ENCODE data around the gene HLA-DPB1. TPM values are rescaled to one million over a fixed set of nuclear protein-coding genes. Genes with fewer than 3 reads are reported as not detected.

Gene HLA-DPB1
- total RNA-seq, 2 experiments from 2014 or later, result 43.4 to 44.7 TPM

DNA sequence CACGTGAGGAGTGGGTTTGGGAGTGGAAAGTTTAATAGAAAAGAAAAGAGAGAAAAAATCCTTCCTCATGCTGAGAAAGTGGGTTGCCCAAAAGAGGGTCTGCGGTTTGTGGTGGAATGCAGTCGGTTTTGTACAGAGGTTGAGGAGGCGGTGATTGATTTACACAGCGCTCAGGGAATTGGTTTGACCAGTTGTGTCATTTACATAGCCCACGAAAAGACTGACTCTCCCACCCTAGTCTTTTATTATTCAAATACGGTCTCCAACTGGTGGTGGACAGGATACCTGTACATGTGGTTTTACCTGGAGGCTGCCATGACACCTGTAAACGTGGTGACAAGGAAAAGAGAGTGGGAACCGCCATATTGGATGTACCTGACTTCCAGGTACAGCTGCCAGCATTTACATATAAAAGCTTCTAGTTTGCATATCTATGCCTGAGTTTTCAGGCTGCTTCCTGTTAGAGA lies 42.1 kb downstream of the HLA-DPB1 start:
- no peak for ATAC-seq (ENCODE audit: low read depth)
- Mint-ChIP-seq H3K4me1 (peaks cover 19% of the 10 kb centered on the region), H3K4me3 (no peak overlapping the region), H3K9me3 (no peaks in the 10 kb centered on the region), H3K27ac (no peak overlapping the region), H3K27me3 (peaks cover 65% of the 10 kb centered on the region), H3K36me3 (no peaks in the 10 kb centered on the region)
- no peak for DNase-seq
- POLR2A ChIA-PET, result no interaction called here

DNA sequence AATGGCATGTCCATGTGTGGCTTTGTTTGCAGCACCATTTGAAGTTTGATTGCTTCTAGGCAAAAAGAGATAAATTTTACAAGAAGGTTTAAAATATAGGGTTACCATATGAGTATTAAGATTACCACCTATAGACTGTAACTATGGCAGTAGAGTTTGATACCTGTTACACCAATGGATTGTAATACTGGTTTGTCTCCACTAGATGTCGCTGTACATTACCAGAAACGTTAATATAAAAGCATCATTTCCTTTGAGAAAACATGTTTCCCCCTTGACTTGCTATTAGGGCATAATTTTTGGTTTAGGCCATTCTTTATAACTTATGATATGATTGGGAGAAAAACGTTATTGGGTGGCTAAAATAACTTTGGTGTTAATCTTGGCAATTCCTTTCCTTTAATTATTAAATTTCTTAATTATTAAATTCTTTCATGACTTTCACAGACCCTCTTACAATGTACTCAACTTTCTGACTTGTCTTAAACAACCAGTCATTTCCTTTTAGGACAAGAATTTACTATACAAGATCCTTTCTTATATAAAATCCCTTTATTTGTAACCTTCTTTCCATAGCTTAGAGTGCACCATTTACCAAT lies 42.8 kb downstream of the HLA-DPB1 start:
- Mint-ChIP-seq H3K36me3 (no peaks in the 10 kb centered on the region), H3K4me3 (no peak overlapping the region), H3K4me1 (peaks cover 18% of the 10 kb centered on the region), H3K27ac (no peak overlapping the region), H3K9me3 (no peaks in the 10 kb centered on the region), H3K27me3 (peaks cover 64% of the 10 kb centered on the region)
- DNase-seq (no peak), ATAC-seq (ENCODE audit: low read depth) (no peak)
- POLR2A ChIA-PET, result no interaction called here

DNA sequence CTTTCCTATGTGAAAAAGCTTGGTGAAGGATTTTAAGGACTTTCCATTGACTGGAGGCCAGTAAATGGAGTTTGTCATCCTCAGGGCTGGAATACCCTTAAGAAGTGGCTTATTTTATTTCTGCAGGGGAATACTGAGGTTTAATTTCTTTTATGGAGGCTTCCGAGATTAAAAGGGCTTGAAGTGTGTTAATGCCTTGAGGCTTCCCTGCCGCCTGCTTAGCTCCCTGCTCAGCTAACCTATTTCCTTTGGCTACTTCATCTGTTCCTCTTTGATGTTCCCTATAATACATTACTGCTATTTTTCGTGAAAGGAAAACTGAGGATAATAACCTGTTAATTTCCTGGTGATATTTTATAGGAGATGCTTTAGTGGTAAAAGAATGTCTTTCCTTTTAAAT lies 44.2 kb downstream of the HLA-DPB1 start:
- DNase-seq, result no peak
- Mint-ChIP-seq H3K4me1 (peaks cover 13% of the 10 kb centered on the region), H3K27ac (no peak overlapping the region), H3K36me3 (peaks cover 1% of the 10 kb centered on the region), H3K4me3 (no peak overlapping the region), H3K27me3 (peaks cover 50% of the 10 kb centered on the region), H3K9me3 (peaks cover 2% of the 10 kb centered on the region)
- no peak for ATAC-seq (ENCODE audit: low read depth)
- POLR2A ChIA-PET, result no interaction called here

DNA sequence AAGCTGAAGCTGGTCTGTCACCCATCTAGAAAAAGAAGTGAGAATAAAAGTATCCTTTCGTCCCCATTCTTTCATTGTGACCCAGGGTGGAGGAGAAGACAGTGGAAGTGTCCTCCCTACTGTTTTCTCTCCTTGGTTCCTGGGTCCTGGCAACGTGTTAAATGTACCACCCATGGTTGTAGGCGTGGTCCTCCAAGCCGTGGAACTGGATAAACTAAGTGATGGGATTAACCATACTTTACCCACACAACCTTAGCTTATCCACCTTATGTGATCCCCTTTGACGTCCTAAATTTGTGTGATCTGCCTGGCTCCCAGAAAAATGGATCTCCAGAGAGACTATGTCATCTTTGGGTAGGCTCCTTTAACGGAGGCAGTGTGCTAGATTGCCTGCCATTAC lies 47.4 kb downstream of the HLA-DPB1 start:
- POLR2A ChIA-PET, result no interaction called here
- no peak for ATAC-seq (ENCODE audit: low read depth)
- Mint-ChIP-seq H3K4me3 (no peak overlapping the region), H3K27me3 (peaks cover 32% of the 10 kb centered on the region), H3K36me3 (peaks cover 1% of the 10 kb centered on the region), H3K27ac (no peak overlapping the region), H3K4me1 (peaks cover 2% of the 10 kb centered on the region), H3K9me3 (peaks cover 2% of the 10 kb centered on the region)
- no peak for DNase-seq

DNA sequence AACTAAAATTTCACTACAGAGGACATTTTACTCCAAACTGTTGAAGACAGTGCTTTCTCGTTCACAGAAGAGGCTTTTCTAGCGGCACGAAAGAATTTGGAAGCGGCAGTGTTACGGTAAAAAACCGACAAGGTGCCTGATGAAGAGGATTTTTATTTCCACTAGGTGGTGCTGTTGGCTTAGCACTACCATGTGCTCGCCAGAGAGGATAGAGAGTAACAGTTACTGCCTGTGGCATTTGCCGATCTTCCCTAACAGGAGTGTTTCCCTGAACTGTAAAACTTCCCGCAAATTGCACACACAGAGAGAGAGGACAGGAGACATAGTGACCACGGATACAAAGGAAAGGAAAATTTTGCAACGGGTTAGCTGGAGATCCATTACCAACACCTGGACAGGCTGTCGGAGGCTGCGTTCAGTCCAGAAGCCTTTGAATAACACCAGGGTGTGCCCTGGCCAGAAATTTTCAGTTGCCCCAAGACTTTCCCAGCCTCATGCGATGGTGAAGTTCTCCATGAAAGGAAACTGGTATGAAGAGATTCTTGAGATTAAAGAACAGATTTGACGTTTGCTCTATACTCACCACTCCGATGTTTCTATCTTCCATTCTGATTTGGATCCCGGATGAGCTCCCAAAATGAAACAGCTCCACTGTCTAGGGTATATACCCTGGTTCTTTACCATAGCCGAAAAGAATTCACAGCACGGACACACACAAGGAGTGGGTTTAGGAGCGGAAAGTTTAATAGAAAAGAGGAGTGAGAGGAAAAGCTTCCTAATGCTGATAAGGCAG lies 48.1 kb downstream of the HLA-DPB1 start:
- Mint-ChIP-seq H3K36me3 (peaks cover 1% of the 10 kb centered on the region), H3K27me3 (peaks cover 31% of the 10 kb centered on the region), H3K9me3 (peaks cover 2% of the 10 kb centered on the region), H3K4me3 (no peak overlapping the region), H3K4me1 (peaks cover 5% of the 10 kb centered on the region), H3K27ac (no peak overlapping the region)
- no peak for DNase-seq
- no peak for ATAC-seq (ENCODE audit: low read depth)
- POLR2A ChIA-PET, result no interaction called here

DNA sequence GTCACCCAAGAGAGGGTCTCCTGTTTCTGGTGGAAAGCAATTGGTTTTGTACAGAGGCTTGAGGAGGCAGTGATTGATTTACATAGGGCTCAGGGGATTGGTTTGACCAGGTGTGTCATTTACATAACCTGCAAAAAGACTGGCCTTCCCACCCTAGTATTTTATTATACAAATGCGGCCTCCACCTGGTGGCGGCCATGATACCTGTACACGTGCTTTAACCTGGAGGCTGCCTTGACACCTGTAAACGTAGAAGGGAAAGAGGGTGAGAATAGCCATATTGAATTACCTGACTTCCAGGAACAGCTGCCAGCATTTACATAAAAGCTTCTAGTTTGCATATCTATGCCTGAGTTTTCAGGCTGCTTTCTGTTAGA lies 48.7 kb downstream of the HLA-DPB1 start:
- POLR2A ChIA-PET, result no interaction called here
- Mint-ChIP-seq H3K4me3 (no peak overlapping the region), H3K27ac (no peak overlapping the region), H3K36me3 (peaks cover 1% of the 10 kb centered on the region), H3K27me3 (peaks cover 27% of the 10 kb centered on the region), H3K4me1 (peaks cover 5% of the 10 kb centered on the region), H3K9me3 (peaks cover 2% of the 10 kb centered on the region)
- DNase-seq (no peak), ATAC-seq (ENCODE audit: low read depth) (no peak)

DNA sequence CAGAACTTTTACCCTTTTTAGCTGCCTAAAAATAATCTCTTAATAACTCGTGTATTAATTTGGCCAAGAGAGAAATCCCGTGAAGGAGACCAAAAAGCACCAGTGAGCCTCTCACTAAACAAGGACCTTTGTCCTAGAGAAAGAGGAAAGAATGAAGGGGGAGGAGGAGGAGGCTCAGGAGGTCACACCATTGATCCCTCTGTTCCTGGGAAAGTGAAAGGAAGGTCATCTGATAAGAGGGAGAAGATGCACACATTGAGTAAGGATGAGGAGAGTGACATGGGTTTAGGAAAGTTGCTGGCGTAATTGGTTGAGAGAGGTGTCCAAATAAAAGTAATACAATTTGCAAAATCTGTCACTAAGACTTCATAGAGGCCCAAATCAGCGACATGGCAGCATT lies 49.2 kb downstream of the HLA-DPB1 start:
- POLR2A ChIA-PET, result no interaction called here

DNA sequence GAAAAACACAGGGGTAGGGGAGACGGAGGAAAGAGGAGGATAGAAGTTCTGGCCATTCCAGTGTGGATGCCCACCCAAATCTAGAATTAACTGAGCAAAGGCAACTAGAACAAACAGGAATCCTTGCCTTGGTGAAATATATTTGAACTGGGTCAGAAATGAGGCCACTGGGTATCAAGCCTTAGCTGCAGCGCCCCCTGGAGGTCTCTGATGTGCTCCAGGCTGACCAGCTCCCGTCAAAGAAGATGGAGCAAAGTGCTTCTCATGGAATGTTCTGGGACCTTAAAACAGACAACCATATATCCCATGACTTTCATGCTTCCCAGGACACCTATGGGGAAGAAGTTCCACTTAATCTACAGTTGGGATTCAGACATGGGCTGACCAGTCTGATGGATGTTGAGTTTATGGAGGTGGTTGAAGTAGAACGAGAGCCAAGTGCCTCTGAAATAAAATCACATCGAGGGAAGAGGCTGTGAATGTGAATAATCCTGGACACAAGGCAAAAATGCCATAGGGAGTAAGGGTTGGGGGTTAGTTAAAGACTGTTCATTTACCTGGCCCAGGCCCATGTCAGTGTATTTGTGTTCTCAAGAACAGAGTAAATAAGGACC lies 50.4 kb downstream of the HLA-DPB1 start:
- DNase-seq (peak; percentile 72), ATAC-seq (ENCODE audit: low read depth) (no peak)
- H3K27ac Mint-ChIP-seq, result no peak overlapping the region
- H3K9me3 Mint-ChIP-seq, result peaks cover 2% of the 10 kb centered on the region
- peaks cover 1% of the 10 kb centered on the region for H3K36me3 Mint-ChIP-seq
- peaks cover 21% of the 10 kb centered on the region for H3K27me3 Mint-ChIP-seq
- POLR2A ChIA-PET, result no interaction called here
- peaks cover 5% of the 10 kb centered on the region for H3K4me1 Mint-ChIP-seq
- no peak overlapping the region for H3K4me3 Mint-ChIP-seq

More for the DNA sequence above, 49.2 kb downstream of the HLA-DPB1 start:
- peaks cover 5% of the 10 kb centered on the region for H3K4me1 Mint-ChIP-seq
- no peak overlapping the region for H3K4me3 Mint-ChIP-seq
- no peak for DNase-seq
- no peak overlapping the region for H3K27ac Mint-ChIP-seq
- no peak for ATAC-seq (ENCODE audit: low read depth)
- H3K36me3 Mint-ChIP-seq, result peaks cover 1% of the 10 kb centered on the region
- H3K27me3 Mint-ChIP-seq, result peaks cover 22% of the 10 kb centered on the region
- peaks cover 2% of the 10 kb centered on the region for H3K9me3 Mint-ChIP-seq

DNA sequence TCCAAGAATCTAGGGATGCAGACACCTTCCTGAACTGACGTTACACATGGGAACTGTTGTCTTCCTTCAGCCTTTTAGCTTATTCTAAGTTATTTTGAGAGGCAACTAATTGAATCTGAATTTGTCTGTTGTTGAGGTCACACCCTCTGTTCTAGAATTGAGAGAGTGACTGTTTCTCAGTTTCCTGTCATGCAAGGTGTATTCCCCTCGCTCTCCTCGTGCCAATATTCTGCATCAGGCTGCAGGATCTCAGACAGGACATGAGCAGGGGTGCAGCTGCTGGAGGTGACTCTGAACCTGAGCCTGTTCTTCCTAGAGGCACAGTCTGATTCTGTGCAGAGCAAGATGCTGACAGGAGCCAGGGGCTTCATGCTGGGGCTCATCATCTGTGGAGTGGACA lies 52.5 kb downstream of the HLA-DPB1 start:
- H3K4me1 Mint-ChIP-seq, result peaks cover 5% of the 10 kb centered on the region
- DNase-seq (no peak), ATAC-seq (ENCODE audit: low read depth) (no peak)
- H3K27ac Mint-ChIP-seq, result no peak overlapping the region
- no peak overlapping the region for H3K4me3 Mint-ChIP-seq
- H3K9me3 Mint-ChIP-seq, result peaks cover 2% of the 10 kb centered on the region
- POLR2A ChIA-PET, result no interaction called here
- peaks cover 1% of the 10 kb centered on the region for H3K36me3 Mint-ChIP-seq
- peaks cover 24% of the 10 kb centered on the region for H3K27me3 Mint-ChIP-seq

DNA sequence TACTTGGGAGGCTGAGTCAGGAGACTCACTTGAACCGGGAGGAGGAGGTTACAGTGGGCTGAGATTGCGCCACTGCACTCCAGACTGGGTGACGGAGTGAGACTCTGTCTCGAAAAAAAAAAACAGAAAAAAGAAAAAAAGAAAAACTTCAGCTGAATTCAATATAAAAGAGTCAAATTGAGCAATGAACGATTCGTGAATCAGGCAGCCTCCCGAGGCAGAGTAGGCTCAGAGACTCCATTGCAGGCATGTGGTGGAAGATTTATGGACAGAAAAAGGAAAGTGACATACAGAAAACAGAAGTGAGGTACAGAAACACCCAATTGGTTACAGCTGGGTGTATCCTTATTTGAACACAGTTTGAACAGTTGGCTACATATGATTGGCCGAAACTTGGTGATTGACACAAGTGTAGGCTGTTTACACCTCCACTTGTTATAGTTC lies 56.3 kb downstream of the HLA-DPB1 start:
- Mint-ChIP-seq H3K27me3 (peaks cover 27% of the 10 kb centered on the region), H3K4me3 (no peak overlapping the region), H3K27ac (no peak overlapping the region), H3K4me1 (peaks cover 5% of the 10 kb centered on the region), H3K36me3 (no peaks in the 10 kb centered on the region), H3K9me3 (no peaks in the 10 kb centered on the region)
- DNase-seq, result no peak
- ATAC-seq (ENCODE audit: low read depth), result no peak
- POLR2A ChIA-PET, result no interaction called here

DNA sequence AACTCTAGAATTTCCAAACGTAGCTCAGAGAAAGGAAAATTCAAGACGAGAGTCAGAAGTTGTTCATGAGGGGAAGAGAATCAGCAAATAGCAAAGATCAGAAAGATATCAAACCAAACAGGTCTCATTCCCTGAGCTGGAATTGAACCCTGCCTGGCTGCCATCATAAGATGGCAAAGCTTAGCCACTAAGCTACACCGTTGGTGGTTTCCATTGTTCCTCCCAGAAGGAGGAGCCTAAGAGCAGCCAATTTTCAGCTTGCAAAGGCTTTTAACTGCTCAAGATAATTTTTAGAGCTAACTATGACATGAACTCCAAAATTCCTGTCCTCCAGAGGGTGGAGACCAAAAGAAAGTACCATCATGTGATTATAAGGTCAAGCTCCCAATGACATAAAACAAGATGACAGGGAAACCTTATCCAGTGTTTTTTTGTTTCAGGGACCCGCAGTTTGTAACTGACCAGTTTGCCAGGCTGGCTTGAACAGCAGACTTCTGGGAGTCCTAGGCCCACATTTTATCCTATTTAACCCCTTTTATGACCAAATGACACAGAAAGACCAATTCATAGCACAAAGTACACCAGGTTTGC lies 60.6 kb downstream of the HLA-DPB1 start:
- H3K4me3 Mint-ChIP-seq, result no peak overlapping the region
- H3K36me3 Mint-ChIP-seq, result no peaks in the 10 kb centered on the region
- H3K9me3 Mint-ChIP-seq, result no peaks in the 10 kb centered on the region
- H3K27me3 Mint-ChIP-seq, result peaks cover 35% of the 10 kb centered on the region
- no peaks in the 10 kb centered on the region for H3K4me1 Mint-ChIP-seq
- ATAC-seq (ENCODE audit: low read depth) (no peak), DNase-seq (no peak)
- POLR2A ChIA-PET, result no interaction called here
- H3K27ac Mint-ChIP-seq, result no peak overlapping the region

Data from activated naive CD8-positive, alpha-beta T cell treated with anti-CD3 and anti-CD28 coated beads, Interleukin-2, amount 10 ng/mL, durations not matched to agents 7 days and 5 days (primary cell).